Measurements from ENCODE around the gene AFP.

AFP gene

DNA sequence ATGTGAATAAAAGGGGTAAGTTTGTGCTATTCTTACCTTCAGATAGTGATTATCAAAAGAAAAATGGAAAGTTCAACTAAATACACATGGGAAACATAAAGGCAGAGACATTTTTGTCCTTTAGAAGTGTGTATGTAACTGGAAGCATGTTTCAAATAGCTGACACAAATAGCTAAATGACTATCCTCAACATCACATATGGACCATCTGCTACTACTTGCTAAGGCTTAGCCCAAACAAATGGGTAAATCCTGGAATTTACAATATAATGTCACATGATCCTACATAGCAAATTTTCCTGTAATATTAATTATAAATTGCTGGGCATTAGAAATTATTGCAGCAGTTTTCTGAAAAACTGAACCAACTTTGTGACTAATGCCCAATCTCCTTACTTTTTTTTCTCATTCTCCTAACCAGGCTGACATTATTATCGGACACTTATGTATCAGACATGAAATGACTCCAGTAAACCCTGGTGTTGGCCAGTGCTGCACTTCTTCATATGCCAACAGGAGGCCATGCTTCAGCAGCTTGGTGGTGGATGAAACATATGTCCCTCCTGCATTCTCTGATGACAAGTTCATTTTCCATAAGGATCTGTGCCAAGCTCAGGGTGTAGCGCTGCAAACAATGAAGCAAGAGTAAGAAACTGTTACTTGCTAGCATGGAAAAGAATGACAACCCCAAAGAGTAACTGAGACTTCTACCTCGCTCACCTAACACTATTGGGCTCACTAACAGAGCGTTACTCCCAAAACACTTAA lies 16.1 kb downstream of the AFP start:
- no peak for TF ChIP-seq GATA1 (IDR thresholded peaks at IDR 0.05; ENCODE audit: low read depth, low read length)
- TF ChIP-seq POLR2A (IDR thresholded peaks at IDR 0.05; ENCODE audit: low read length): no peak
- no peak for DNase-seq

DNA sequence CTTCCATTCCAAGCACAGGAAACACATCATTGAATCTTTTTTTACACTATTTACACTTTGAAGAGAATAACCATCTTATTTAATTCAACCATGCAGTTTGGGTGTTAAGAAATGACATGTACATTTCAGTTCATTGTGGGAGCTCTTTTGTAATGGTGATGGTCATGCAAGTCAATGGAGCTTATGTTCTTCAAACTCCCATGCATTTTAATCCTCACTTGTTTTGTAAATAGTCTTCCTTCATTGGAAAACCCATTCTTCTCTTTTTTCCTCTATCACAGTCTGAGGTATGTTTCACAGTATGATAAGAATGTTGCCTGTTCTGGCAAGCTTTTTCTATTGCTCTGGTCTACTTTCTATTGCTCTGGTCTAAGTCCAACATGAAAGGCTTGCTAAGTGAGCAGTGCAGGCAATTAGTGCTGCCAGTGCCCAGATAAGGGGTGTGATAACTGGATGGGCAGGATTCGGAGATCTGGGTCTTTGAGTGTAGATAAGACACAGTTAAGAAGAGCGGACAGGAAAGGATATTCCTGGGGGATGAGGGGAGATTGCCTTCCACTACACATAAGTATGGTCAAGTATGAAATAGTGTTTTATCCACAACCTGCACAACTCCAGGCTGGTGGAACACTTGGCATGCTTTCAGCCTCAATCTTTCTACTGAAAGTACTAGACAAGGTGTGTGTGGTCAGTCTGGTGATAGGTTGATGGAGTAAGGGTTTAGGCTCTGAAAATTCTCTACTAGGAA lies 17.1 kb downstream of the AFP start:
- DNase-seq: no peak
- TF ChIP-seq POLR2A (IDR thresholded peaks at IDR 0.05; ENCODE audit: low read length) (no peak), GATA1 (IDR thresholded peaks at IDR 0.05; ENCODE audit: low read depth, low read length) (no peak)

DNA sequence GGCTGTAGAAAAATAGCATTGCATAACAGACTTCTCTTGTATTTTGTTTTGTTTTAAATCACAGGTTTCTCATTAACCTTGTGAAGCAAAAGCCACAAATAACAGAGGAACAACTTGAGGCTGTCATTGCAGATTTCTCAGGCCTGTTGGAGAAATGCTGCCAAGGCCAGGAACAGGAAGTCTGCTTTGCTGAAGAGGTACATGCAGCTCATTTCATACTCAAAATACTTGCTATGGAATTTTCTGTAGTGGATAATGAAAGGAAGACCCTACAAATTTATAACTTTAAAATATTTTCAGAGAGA lies 17.6 kb downstream of the AFP start:
- TF ChIP-seq POLR2A (IDR thresholded peaks at IDR 0.05; ENCODE audit: low read length) (no peak), GATA1 (IDR thresholded peaks at IDR 0.05; ENCODE audit: low read depth, low read length) (no peak)
- no peak for DNase-seq

DNA sequence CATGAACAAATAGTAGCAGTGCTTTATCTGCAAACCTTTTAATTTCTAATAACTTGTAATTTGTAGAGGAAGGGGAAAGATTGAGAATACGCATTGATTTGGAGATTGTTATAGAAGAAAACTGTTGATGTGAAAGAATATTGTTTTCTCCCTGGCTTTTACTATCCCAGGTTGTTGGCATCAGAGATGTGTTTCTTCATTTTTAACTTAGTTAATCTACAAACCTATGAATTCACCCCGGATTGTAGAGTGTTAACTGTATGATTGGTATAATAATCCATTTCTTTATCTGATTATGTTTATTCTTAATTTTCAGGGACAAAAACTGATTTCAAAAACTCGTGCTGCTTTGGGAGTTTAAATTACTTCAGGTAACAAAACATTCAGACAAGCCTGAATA lies 18.9 kb downstream of the AFP start:
- DNase-seq: no peak
- no peak for TF ChIP-seq GATA1 (IDR thresholded peaks at IDR 0.05; ENCODE audit: low read depth, low read length)
- no peak for TF ChIP-seq POLR2A (IDR thresholded peaks at IDR 0.05; ENCODE audit: low read length)

GRCh38 chr4:73456177-73457022 lies 20.4 kb downstream of the AFP start:
- TF ChIP-seq POLR2A (IDR thresholded peaks at IDR 0.05; ENCODE audit: low read length) (no peak), GATA1 (IDR thresholded peaks at IDR 0.05; ENCODE audit: low read depth, low read length) (no peak)
- no peak for DNase-seq

- no peak for TF ChIP-seq GATA1 (IDR thresholded peaks at IDR 0.05; ENCODE audit: low read depth, low read length)
- TF ChIP-seq POLR2A (IDR thresholded peaks at IDR 0.05; ENCODE audit: low read length): no peak
- no peak for DNase-seq
These were observed 22.4 kb downstream of the AFP start for GRCh38 chr4:73458184-73459047.

- no peak for DNase-seq
- TF ChIP-seq POLR2A (IDR thresholded peaks at IDR 0.05; ENCODE audit: low read length) (no peak), GATA1 (IDR thresholded peaks at IDR 0.05; ENCODE audit: low read depth, low read length) (no peak)
These were observed 23.0 kb downstream of the AFP start for GRCh38 chr4:73459048-73459421.

- DNase-seq: no peak
- TF ChIP-seq POLR2A (IDR thresholded peaks at IDR 0.05; ENCODE audit: low read length): no peak
- TF ChIP-seq GATA1 (IDR thresholded peaks at IDR 0.05; ENCODE audit: low read depth, low read length): no peak
These were observed 25.0 kb downstream of the AFP start for GRCh38 chr4:73460913-73461522.

DNA sequence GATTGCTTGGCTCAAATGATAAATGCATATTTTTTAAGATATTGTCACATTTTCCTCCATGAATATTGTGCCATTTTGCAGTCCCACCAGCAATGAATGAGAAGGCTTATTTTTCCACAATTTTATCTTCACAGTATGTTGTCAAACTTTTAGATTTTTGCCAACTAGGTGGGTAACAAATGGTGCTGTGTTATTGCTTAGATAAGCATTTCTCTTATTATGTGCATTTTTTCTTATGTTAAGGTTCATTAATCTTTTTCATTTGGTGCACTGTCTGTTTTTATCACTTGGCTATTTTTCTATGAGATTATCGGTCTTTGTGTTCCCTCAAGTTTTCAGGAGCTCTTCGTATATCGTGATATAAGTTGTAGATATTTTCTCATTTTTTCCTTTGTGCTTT lies 32.1 kb downstream of the AFP start:
- TF ChIP-seq POLR2A (IDR thresholded peaks at IDR 0.05; ENCODE audit: low read length) (no peak), GATA1 (IDR thresholded peaks at IDR 0.05; ENCODE audit: low read depth, low read length) (no peak)
- DNase-seq: no peak

DNA sequence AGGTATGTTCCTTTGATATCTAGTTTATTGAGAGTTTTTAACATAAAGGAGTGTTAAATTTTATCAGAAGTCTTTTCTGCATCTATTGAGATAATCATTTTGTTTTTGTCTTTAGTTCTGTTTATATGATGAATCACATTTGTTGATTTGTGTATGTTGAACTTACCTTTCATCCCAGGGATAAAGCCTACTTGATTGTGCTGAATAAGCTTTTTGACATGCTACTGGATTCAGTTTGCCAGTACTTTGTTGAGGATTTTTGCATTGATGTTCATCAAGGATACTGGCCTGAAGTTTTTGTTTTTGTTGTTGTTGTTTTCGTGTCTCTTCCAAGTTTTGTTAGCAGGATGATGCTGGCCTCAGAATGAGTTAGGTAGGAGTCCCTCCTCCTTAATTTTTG lies 34.7 kb downstream of the AFP start:
- no peak for DNase-seq
- TF ChIP-seq POLR2A (IDR thresholded peaks at IDR 0.05; ENCODE audit: low read length): no peak
- no peak for TF ChIP-seq GATA1 (IDR thresholded peaks at IDR 0.05; ENCODE audit: low read depth, low read length)

DNA sequence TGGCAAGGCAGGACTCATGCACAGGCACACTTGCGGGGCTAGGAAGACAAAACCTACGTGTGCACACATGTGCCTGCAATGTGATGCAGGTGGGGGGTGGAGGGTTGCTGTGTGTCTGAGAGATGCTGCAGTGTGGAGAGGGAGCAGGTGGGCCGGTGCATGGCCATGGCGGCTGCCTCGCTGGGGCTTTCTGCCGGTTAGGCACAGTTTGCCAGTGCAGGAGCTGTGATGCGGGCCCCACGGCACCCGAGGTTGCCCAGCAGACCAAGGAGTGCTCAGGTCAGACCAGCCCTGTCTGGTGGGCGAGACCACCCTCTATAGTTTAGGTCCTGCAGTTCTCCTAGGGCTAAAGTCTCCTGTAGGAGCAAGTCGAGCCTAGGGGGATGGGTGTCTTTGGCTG lies 41.2 kb downstream of the AFP start:
- TF ChIP-seq GATA1 (IDR thresholded peaks at IDR 0.05; ENCODE audit: low read depth, low read length) (no peak), POLR2A (IDR thresholded peaks at IDR 0.05; ENCODE audit: low read length) (no peak)
- DNase-seq: no peak

GRCh38 chr4:73479323-73479722 lies 43.3 kb downstream of the AFP start:
- no peak for TF ChIP-seq POLR2A (IDR thresholded peaks at IDR 0.05; ENCODE audit: low read length)
- no peak for TF ChIP-seq GATA1 (IDR thresholded peaks at IDR 0.05; ENCODE audit: low read depth, low read length)
- DNase-seq: no peak

DNA sequence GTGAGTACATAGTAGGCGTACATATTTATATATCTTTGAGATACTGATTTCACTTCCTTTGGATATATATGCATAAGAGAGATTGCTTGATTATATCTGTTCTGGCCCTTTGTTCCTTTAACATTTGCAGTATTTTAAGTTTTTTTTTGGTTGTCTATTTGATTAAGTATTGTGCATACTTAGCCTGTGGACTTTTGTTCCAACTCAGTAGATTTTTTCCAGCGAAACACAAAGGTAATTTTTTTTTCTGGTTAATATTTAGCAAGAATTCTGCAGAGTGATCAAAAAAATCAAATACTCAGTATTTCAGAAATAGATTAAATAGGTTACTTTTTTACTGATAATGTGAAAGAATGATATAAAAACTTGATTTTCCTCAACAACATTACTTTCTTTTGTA lies 45.3 kb downstream of the AFP start, which contains the start of gene AFM:
Gene AFM, plus strand, starts transcription at position 388 of the 400 bp plus-strand sequence. CDS start 31 bp downstream, outside the sequence.
- DNase-seq: no peak
- no peak for TF ChIP-seq POLR2A (IDR thresholded peaks at IDR 0.05; ENCODE audit: low read length)
- no peak for TF ChIP-seq GATA1 (IDR thresholded peaks at IDR 0.05; ENCODE audit: low read depth, low read length)

All from erythroblast (primary cell).